ENCODE data around the gene ATG16L2.

ATG16L2 gene

GRCh38 chr11:72814286-72815109 is at the start of gene ATG16L2:
Gene ATG16L2, plus strand, starts transcription at chr11:72814411. Its CDS starts 35 bp downstream, at chr11:72814446.
- peak; percentile 89 for DNase-seq (ENCODE audit: low spot score)

GRCh38 chr11:72764503-72764902 is 49.7 kb upstream of the ATG16L2 start:
- no peak for DNase-seq (ENCODE audit: low spot score)

- no peak for DNase-seq (ENCODE audit: low spot score)
Observed at GRCh38 chr11:72766152-72766902, 47.9 kb upstream of the ATG16L2 start.

GRCh38 chr11:72767203-72768062 is 46.8 kb upstream of the ATG16L2 start:
- no peak for DNase-seq (ENCODE audit: low spot score)

GRCh38 chr11:72768581-72768980 is 45.6 kb upstream of the ATG16L2 start:
- DNase-seq (ENCODE audit: low spot score), result no peak

GRCh38 chr11:72769680-72770079 is 44.5 kb upstream of the ATG16L2 start:
- DNase-seq (ENCODE audit: low spot score), result no peak

- DNase-seq (ENCODE audit: low spot score), result no peak
Observed at GRCh38 chr11:72770799-72771198, 43.4 kb upstream of the ATG16L2 start.

GRCh38 chr11:72771507-72771906 is 42.7 kb upstream of the ATG16L2 start:
- peak; percentile 58 for DNase-seq (ENCODE audit: low spot score)

GRCh38 chr11:72772059-72772458 is 42.2 kb upstream of the ATG16L2 start:
- DNase-seq (ENCODE audit: low spot score), result no peak

GRCh38 chr11:72773291-72773690 is 40.9 kb upstream of the ATG16L2 start:
- DNase-seq (ENCODE audit: low spot score), result peak; percentile 76

- no peak for DNase-seq (ENCODE audit: low spot score)
Observed at GRCh38 chr11:72773696-72774095, 40.5 kb upstream of the ATG16L2 start.

GRCh38 chr11:72774499-72774898 is 39.7 kb upstream of the ATG16L2 start:
- DNase-seq (ENCODE audit: low spot score), result no peak

- DNase-seq (ENCODE audit: low spot score), result no peak
Observed at GRCh38 chr11:72775288-72776110, 38.7 kb upstream of the ATG16L2 start.

- no peak for DNase-seq (ENCODE audit: low spot score)
Observed at GRCh38 chr11:72776117-72776843, 37.9 kb upstream of the ATG16L2 start.

GRCh38 chr11:72776844-72777754 is 37.1 kb upstream of the ATG16L2 start:
- DNase-seq (ENCODE audit: low spot score), result no peak

GRCh38 chr11:72777755-72778278 is 36.4 kb upstream of the ATG16L2 start:
- no peak for DNase-seq (ENCODE audit: low spot score)

- DNase-seq (ENCODE audit: low spot score), result no peak
Observed at GRCh38 chr11:72778535-72779494, 35.4 kb upstream of the ATG16L2 start.

GRCh38 chr11:72779495-72780128 is 34.6 kb upstream of the ATG16L2 start:
- DNase-seq (ENCODE audit: low spot score), result no peak
